Stromal cell of bone marrow (primary cell): ENCODE data around the gene RASA1.

Experiments used
- DNase-seq: peaks from one replicate; pipeline ENCODE4 v3.0.0-alpha.2; 2012; ENCODE audit warnings: low read depth

Gene RASA1

DNA sequence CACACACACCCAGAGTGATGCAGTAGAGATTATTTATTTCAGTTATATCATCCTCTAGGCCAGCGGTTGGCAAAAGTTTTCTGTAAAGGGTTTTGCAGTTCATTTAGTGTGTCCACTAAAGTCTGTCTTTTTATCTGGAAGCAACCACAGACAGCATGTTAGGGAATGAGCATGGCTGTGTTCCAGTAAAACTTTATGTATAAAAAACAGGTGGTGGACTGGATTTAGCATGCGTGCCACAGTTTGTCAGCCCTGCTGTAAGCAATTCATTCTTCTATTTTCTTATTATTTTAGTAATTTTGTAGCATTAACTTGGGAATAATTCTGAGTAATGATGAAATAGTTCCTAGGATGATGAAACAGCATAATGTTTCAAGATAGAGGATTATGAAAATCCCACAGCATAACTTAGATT, 93.4 kb downstream of the RASA1 start:
- DNase-seq, result peak; percentile 42

DNA sequence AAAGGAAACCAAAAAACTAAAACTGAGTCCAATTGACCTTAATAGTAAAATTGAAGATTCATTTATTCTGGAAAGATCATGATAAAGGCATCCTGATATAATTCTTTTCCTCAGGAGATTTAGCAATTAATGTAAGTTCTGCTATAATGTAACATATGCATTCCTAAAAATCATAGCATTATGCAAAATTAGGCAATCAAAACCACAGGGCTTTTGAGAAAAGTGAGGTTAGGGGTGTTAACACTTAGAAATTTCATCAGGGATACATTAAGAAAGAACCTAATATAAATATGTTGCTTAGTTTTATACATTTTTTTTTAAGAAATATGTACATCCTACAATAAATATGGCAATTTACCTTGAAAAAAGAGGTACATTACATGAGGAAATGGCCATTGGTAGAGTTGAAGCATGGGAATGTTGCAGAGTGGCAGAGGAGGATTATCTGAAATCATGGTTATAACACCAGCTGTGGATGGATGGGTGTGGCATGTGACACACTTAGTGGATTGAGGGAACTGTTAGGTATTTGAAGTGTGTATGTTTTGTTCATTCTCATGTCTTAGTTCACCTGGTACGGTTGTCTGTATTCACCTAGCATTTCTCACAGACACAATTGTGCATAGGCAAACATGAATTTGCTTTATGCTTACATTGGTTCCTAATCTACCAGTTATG, 94.0 kb downstream of the RASA1 start:
- no peak for DNase-seq

DNA sequence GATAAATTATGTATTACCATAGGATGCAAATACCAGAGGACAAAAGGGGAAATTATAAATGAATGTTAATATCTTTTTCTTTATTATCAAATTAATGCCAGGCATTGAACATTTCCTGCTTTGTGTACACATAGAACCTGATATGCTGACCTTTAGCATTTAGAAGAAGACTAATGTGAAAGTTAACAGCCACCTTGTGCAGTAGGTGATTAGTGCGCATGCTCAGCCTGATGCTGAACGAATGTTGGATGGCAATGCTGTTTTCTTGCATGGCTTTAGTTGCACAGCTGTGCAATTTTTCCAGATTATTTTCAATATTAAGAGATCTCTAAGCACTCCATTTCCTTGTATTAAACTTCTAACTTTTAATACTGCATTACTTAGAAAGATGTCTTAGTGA, 99.6 kb downstream of the RASA1 start:
- DNase-seq, result no peak

DNA sequence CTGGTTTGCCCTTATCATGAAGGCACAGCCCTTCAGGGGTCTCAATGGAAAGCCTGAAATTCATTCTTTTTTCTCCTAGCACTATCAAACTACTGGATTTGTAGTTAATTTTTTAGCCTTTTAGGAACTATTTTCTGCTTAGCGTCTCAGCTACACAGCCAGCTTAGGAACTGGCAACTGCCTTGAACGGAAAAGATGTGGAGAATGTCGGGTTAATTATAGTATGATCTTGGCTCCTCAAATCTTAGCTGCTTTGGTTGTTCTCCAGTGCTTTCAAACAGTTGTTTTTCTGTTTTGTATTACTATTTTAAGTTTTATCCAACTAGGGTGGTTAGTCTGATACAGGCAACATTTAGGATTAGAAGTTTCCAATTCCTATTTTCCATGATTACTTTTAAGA, 100.9 kb downstream of the RASA1 start:
- DNase-seq, result no peak

DNA sequence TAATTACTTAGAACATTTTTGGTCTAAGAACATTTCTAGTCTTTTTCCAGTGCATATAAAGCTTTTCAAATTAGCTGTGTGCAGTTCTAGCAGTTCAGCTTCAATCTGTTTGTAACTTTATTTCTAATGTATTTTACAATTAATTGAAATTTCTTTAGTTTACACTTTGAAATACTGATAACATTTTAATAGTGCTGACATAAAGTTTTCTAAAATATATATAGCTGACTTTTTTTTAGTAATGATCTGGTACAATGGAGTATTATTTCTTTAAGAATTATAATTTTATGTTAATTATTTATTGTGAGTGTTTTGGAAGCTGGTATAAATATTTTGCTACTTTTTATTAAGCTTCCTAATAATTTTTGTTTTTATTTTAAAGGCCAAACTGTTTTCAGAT, 101.7 kb downstream of the RASA1 start:
- DNase-seq, result no peak

DNA sequence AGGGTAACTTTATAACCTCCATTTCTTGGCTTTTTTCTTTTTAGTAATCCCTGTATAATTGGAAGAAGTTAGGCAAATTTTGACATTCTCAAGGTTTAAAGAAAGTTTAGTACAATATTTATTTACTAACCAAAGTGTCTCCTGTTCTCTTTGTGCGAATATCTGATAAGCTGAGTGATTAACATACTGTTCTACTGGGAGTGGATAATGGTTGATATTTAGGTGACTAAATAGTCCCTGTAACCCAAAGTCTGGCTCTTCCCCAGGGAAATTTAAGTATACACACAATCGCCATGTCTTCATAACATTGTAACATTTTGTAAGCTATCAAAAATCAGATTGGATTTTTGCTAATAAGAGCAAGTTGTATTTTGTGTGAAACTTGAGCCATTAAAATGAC, 105.0 kb downstream of the RASA1 start:
- DNase-seq, result no peak

DNA sequence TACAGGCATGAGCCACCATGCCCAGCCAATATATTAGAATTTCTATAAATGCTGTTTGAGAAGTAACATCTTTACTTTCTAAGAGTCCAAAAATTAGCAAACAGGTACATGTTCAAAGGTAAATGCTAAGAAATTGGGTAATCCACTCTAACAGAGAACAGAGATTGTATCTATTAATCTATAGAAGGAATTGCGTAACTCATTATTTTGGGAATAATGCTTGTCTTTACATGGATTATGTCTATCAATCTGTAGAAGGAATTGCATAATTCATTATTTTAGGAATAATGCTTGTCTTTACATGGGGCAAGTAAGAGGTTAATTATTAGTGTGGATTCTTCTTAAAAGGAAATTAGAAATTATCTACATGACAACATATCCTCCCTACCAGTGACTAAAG, 114.5 kb downstream of the RASA1 start:
- DNase-seq, result no peak

DNA sequence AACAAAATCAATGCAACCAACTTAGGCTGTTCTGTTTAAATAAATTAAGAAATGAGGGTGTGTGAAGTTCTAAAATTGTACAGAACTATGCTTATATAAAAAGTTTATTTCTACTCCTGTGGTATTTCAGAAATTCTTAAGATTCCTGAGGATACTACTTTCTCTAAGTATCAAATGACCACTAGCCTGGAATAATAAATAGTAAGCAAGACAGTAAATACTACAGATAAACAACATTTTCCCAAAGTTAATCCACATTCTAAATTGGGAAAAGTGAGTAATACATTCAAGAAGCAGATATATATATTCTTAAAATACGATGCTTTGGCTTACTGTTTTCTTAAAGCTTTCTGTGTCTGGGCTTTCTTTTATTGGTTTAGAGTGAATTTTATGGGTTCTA, 115.5 kb downstream of the RASA1 start:
- no peak for DNase-seq

DNA sequence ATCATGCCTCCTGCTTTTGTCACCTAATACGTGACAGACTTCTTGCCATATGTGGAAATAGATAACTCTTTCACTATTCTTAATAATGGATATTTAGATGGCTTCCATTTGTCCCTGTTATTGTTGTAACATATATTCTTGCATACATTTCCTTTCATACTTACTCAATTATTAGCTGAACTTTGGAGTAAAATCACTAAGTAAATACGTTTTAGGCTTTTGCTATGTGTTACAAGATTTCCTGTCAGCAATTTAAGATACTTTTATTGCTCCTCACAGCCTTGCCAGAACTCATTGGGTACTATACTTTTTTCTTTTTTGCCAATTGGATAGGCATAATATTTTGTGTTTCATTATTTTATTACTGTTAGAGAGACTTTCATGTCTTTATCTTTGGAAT, 118.1 kb downstream of the RASA1 start:
- no peak for DNase-seq

DNA sequence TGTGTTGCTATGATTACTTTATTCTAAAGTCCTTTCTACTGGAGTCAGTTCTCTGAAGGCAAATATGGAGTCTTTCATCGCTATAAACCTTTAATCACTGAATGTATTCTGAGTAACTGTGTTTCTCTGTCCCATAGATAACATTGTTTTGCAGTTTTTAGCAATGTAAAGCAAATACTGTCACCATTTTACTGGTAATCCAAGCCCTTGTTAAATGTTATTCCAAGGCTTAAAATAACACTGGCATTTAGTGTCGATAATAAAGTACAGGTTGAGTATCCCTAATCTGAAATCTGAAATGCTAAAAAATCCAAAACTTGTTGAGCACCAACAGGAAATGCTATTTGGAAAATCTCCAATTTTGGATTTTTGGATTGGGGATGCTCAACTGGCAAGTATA, 120.4 kb downstream of the RASA1 start:
- no peak for DNase-seq

DNA sequence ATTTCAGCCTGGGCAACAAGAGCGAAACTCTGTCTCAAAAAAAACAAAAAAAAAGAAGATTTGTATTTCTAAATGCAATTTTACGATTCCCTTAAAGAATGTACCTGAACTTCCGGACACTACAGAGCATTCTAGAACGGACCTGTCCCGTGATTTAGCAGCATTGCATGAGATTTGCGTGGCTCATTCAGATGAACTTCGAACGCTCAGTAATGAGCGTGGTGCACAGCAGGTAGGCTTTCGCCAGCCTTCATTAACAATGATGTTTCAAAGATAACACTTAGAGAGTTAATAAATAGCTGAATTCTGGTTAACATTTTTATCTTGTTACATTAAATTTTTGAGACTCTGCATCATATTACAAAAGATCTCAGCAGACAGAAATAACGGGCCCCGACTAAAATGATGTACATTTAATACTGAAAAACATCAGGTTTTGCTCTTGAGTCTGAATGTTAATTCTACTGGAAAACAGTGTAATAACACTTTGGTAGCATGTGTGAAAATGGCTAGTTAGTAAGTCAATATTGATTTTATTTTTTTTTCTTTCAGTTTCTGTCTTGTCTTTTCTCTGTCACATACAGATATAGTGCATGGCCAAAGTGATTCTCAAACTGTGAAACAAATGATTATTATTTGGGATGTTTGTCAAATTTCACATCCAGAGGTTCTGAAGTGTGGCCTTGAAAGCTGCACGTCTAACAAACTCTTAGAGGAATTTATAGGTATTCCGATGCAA, 121.8 kb downstream of the RASA1 start:
- DNase-seq, result no peak

DNA sequence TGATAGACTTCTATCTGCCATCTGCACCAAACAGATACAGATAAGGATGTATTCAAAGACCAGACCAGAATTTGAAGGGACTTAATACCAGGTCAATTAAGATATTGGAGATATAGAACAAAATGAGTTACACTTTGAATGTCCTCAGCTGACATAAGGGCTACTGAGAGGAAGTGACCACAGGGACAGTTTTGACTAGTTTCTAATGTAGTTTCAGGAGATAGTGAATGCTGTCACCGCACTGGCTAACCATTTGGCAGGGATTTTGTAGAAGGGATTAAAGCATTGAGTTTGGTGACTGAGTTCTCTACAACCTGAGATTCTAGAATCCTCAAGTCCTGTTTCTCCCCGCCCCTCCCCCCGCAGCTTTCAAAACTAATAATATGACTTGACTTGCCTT, 122.4 kb downstream of the RASA1 start:
- DNase-seq, result no peak

DNA sequence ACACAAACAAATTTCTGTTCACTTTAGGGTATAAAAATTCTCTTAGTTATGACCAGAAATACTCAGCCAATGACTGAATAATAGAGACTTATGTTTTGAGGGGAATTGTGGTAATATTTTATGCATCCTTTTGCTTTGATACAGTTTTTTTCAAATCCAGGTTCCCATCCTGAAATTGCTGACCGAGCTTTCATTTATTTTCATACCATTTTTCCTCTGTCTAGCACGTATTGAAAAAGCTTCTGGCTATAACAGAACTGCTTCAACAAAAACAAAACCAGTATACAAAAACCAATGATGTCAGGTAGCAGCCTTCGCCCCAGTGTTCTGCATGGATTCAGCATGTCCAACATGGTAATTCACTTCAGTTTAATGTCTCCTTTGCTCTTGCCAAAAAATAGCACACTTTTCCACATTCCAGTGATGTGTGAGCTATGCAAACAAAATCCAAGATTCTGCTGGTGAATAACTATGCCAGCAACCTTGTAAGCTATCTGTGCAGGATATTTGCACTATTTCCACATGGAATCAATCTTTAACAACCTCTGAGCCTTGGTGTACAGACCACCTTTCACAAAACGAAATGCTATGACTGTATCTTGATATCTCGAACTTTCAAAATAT, 123.0 kb downstream of the RASA1 start:
- DNase-seq, result no peak

DNA sequence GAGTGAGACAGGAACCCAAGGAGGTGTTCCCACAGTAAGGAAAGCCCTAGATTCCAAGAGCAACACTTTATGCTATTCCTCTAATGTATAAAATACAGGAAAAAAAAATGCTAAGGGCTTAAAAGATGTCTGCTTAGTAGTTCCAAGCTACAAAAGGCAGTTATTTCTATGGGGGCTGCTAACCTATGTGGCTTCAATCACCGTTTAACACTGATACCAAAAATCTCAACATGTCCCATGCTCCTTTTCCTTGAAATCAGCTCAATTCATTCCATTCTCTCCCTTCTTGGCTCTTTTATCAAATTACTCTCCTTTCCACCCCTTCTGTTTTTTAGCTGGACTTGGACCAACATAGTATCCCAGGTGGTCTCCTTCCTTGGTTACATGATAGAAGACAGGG, 124.5 kb downstream of the RASA1 start:
- DNase-seq, result no peak

DNA sequence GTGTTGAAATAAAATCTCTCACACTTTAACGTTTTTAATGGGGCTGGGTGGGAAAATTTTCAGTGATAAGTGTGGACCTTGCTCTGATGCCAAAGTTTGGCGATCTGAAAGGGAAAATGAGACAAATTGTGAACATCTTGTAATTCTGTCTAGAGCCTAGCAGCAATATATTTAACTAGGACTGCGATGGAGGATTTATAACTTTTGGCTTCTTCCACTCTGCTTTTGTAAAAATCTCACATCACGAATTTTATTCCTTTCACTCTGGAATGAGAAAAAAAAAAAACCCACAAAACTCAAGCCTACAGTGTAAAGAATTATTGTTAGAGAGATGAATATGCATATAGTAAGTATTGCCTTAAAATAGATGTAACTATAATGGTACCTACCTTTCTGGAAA, 125.1 kb downstream of the RASA1 start:
- DNase-seq, result no peak

DNA sequence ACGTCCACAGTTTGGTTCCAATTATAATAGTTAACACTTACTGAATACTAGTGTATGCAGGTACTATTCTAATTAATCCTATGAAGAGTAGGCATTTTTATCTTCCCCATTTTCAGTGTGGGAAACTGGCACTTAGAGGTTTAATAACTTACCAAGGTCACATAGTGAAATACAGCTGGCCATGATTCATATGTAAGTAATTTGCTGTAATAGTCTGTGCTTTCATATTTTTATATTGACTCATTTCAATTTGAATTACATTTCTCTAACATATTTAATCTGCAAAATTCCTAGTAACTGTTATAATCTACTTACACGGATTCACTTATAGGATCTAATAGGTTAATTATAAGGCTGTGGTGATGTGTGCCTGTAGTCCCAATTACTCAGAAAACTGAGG, 125.6 kb downstream of the RASA1 start:
- no peak for DNase-seq

DNA sequence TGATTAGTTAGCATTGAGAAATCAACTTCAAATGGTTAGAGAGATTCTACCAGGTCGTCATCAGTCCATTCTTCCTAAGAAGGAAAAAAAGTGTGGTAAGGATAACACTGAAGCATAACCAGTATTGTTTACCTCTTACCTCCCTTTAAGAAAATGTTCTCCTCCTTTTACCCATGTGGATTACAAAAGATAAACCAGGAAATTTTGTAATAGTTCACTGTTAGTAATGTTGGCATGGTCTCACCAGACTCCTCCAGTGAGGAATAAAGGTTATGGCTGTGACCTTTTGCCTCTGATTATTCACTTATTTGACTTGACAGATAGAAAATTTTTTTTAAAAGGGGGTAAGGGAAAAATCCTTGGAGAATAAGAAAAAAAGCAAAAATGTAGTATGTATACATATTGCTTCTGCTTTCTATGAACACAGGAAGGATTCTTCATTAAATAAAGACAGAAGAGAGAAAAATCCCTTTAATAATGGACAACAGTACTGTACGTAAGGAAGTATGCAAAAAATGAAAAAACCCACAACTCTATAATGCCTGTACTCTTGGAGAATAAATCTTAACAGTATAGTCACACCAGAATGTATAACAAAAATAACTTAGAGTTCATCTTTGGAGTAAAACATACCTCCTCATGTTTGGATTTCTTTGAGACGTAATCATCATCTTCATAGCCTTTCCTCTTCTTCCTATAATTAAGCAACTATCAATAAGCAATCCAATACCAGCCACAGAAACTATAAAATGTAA, 126.9 kb downstream of the RASA1 start:
- DNase-seq, result no peak

DNA sequence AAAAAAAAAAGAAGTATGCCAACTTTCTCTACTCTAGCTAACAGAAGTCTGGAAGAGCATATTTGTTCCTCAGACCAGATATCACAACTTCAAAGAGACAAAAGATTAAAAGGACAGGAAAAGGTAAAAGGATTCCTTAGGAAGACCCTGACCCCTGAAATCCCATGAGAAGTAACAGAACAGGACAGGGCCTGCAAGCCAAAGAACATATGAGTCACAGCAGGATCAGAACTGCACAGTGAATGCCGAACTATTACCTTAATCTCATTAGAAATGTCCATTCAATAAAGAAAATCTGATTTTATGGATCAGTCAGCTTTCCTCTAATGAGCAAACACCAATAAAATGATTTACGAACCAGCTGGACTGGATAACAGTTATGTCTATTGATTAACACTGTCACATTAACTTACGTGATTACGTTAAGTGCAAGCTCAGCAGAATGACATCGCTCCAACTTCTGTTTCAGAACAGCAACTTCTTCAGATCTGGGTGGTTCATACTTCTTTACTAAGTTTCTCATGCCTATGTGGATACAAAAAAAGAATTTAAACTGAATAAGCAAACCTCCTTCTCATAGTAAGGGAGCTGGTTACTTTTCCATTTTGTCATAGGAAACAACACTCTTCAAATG, 131.4 kb downstream of the RASA1 start:
- no peak for DNase-seq

DNA sequence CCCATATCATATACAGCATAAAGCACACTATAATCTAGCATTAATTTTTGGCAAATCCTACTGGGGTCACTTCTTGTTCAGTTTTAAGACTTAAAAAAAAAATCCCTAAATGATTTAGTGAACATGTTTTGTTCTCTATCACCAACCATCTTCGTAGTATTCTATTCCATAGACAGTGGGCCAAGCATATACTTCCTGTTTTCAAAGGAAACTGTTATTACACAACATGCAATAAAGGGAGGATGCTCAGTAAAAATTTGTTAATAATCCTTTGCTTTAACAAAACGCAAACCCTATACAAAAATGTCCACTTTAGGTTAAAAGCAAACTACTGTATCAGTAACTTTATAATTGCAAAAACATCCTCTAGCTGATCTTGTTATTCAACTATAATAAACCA, 132.0 kb downstream of the RASA1 start:
- no peak for DNase-seq

DNA sequence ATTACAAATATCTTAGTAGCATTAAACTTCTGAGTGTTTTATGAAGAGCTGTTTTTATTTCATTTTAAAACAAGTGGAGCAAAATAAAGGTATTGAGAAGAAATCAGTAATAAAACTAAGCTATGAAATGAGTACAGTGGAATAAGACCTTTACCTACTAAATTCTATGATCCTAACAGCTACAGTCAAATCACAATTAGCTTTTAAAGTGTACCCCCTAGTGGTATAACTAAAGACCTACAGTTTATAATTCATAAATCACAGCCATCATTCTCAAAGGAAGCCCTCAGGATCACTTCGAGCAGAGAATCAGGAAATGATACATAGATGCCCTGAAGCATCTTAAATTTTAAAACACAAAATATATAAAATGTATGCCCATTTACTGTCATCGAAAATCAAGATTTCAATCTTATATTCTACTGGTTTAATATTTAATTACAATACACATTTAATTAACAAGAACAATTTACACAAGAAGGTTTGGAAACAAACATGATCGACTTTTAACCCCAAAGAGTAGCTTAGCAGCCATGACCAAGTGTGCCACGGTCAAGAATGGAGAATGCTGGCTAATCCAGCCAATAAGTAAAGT, 132.7 kb downstream of the RASA1 start:
- DNase-seq, result no peak

DNA sequence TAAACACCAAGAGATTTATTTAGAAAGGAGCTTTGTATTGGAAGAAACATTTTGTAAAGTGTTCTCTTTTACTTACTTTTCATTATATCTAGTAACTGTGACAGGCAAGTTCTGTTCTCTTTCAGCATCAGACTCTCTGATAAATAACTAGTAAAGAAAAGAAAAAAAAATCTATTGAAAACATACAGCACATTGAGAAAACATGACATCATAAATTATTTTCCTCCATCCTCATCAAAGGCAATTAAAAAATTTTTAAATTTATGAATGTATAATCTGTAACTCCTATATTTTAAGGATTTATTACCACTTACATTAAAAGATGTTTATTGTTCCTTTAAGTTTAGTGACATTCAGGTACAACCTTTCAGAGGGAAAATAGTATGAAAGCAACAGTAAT, 133.9 kb downstream of the RASA1 start:
- DNase-seq, result no peak

DNA sequence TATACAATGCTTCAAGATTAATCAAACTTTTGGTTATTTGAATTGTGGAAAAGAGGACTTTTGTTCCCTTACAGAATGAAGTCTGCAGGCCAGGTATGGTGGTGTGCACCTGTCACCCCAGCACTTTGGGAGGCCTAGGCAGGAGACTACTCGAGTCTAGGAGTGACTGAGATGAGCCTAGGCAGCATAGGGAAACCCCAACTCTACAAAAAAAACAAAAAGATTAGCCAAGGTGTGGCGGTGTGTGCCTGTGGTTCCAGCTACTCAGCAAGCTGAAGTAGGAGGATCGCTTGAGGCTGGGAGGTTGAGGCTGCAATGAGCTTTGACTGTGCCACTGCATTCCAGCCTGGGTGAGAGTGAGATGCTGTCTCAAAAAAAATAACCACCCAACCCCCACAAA, 135.7 kb downstream of the RASA1 start:
- no peak for DNase-seq
